Trophoblast cell (in vitro differentiated cells and primary cell): ENCODE measurements around the gene TWSG1.

Experiments
- DNase-seq, 2 donors: peaks; one replicate each; pipeline ENCODE4 v3.0.0-alpha.2; 2016
- H2AFZ ChIP-seq: 2 replicates; pipeline ENCODE4 v1.6.1; 2013; ENCODE audit warnings: low read length, moderate library complexity, mild to moderate bottlenecking; ENCODE audit not compliant: insufficient read depth, poor library complexity
- H2AK5ac ChIP-seq: 2 replicates; pipeline ENCODE4 v1.6.1; 2013; ENCODE audit warnings: mild to moderate bottlenecking, low read length
- H2BK120ac ChIP-seq: 2 replicates; pipeline ENCODE4 v1.6.1; 2013; ENCODE audit warnings: low read length, mild to moderate bottlenecking, moderate library complexity; ENCODE audit not compliant: insufficient read depth, poor library complexity
- H2BK12ac ChIP-seq: 2 replicates; pipeline ENCODE4 v1.6.1; 2013; ENCODE audit warnings: mild to moderate bottlenecking, low read length, moderate library complexity
- H2BK5ac ChIP-seq: 2 replicates; pipeline ENCODE4 v1.6.1; 2013; ENCODE audit warnings: low read length, low read depth, moderate library complexity, mild to moderate bottlenecking; ENCODE audit not compliant: poor library complexity
- H3K14ac ChIP-seq: 2 replicates; pipeline ENCODE4 v1.6.1; 2013; ENCODE audit warnings: mild to moderate bottlenecking, low read length
- H3K18ac ChIP-seq: 2 replicates; pipeline ENCODE4 v1.6.1; 2013; ENCODE audit warnings: mild to moderate bottlenecking, low read length
- H3K23ac ChIP-seq: 2 replicates; pipeline ENCODE4 v1.6.1; 2013; ENCODE audit warnings: low read length
- H3K27ac ChIP-seq: 2 replicates; pipeline ENCODE4 v1.5.1; 2013; ENCODE audit warnings: low read depth, mild to moderate bottlenecking, inconsistent platforms, low read length, moderate library complexity
- H3K27me3 ChIP-seq: 2 replicates; pipeline ENCODE4 v1.6.1; 2013; ENCODE audit warnings: inconsistent platforms, mild to moderate bottlenecking, low read length, moderate library complexity; ENCODE audit not compliant: insufficient read depth
- H3K36me3 ChIP-seq, 2 experiments: 1 replicate in 1 of 2; 2 replicates in 1 of 2; pipeline ENCODE4 v1.6.1; 2013; ENCODE audit warnings: low read length in 2 of 2, mild to moderate bottlenecking in 2 of 2, moderate library complexity in 1 of 2; ENCODE audit not compliant: insufficient read depth in 2 of 2, control insufficient read depth in 1 of 2
- H3K4ac ChIP-seq: 2 replicates; pipeline ENCODE4 v1.6.1; 2013; ENCODE audit warnings: low read depth, mild to moderate bottlenecking, low read length, moderate library complexity
- H3K4me1 ChIP-seq, 2 experiments: 1 replicate in 1 of 2; 2 replicates in 1 of 2; pipeline ENCODE4 v1.6.1; 2013; ENCODE audit warnings: low read length in 2 of 2, mild to moderate bottlenecking in 2 of 2, moderate library complexity in 1 of 2; ENCODE audit not compliant: insufficient read depth in 2 of 2, control insufficient read depth in 1 of 2
- H3K4me2 ChIP-seq: 2 replicates; pipeline ENCODE4 v1.6.1; 2013; ENCODE audit warnings: inconsistent platforms, mild to moderate bottlenecking, low read length, moderate library complexity
- H3K4me3 ChIP-seq: 2 replicates; pipeline ENCODE4 v1.5.1; 2013; ENCODE audit warnings: mild to moderate bottlenecking, low read depth, low read length, inconsistent platforms
- H3K79me1 ChIP-seq: one replicate; pipeline ENCODE4 v1.6.1; 2013; ENCODE audit warnings: low read length
- H3K79me2 ChIP-seq: 2 replicates; pipeline ENCODE4 v1.6.1; 2013; ENCODE audit warnings: low read length, mild to moderate bottlenecking; ENCODE audit not compliant: control insufficient read depth, insufficient read depth, poor library complexity
- H3K9ac ChIP-seq: 2 replicates; pipeline ENCODE4 v1.6.1; 2013; ENCODE audit warnings: mild to moderate bottlenecking, low read length
- H3K9me3 ChIP-seq: 2 replicates; pipeline ENCODE4 v1.6.1; 2013; ENCODE audit warnings: low read depth, mild to moderate bottlenecking, control low read depth, inconsistent platforms, low read length; ENCODE audit not compliant: insufficient read depth
- H4K12ac ChIP-seq: 2 replicates; pipeline ENCODE4 v1.6.1; 2013; ENCODE audit warnings: low read depth, mild to moderate bottlenecking, low read length, moderate library complexity
- H4K8ac ChIP-seq: 2 replicates; pipeline ENCODE4 v1.6.1; 2013; ENCODE audit warnings: low read depth, mild to moderate bottlenecking, low read length, moderate library complexity
- H4K91ac ChIP-seq: one replicate; pipeline ENCODE4 v1.6.1; 2013; ENCODE audit warnings: low read depth, mild to moderate bottlenecking, low read length, moderate library complexity
- WGBS: extraction: QIAGEN DNeasy Blood & Tissue Kit; methylation state at CpG from one replicate; pipeline ENCODE4 v1.1.7; 2013; ENCODE audit warnings: missing lambda C conversion rate; ENCODE audit not compliant: insufficient read length, insufficient coverage; ENCODE audit errors: extremely low coverage; 5-methylcytosine and 5-hydroxymethylcytosine counted together

Gene TWSG1

GRCh38 chr18:9297007-9297393 is 37.6 kb upstream of the TWSG1 start:
- H4K91ac ChIP-seq = no peak overlapping the region
- H2BK120ac ChIP-seq = no peak overlapping the region
- no peak overlapping the region for H4K8ac ChIP-seq
- H3K23ac ChIP-seq = no peak overlapping the region
- no peaks in the 10 kb centered on the region for H3K27me3 ChIP-seq
- no peak overlapping the region for H3K18ac ChIP-seq
- no peak overlapping the region for H3K4me2 ChIP-seq
- no peaks in the 10 kb centered on the region for H3K4me1 ChIP-seq
- H3K9me3 ChIP-seq = peaks cover 15% of the 10 kb centered on the region
- DNase-seq = no peak
- no peaks in the 10 kb centered on the region for H3K36me3 ChIP-seq
- H3K14ac ChIP-seq = no peak overlapping the region
- H2BK5ac ChIP-seq = no peak overlapping the region
- H3K79me1 ChIP-seq = no peaks in the 10 kb centered on the region
- no CpG with 5 or more reads among the region's 24 CpGs for WGBS
- H3K4me3 ChIP-seq = no peak overlapping the region
- no peak overlapping the region for H2AFZ ChIP-seq
- H2AK5ac ChIP-seq = no peak overlapping the region
- no peak overlapping the region for H2BK12ac ChIP-seq
- no peak overlapping the region for H3K27ac ChIP-seq
- no peaks in the 10 kb centered on the region for H3K79me2 ChIP-seq
- no peak overlapping the region for H4K12ac ChIP-seq
- no peak overlapping the region for H3K9ac ChIP-seq
- H3K4ac ChIP-seq = no peak overlapping the region

GRCh38 chr18:9304388-9305070 is 30.0 kb upstream of the TWSG1 start:
- H3K4me2 ChIP-seq = no peak overlapping the region
- H3K23ac ChIP-seq = no peak overlapping the region
- H2AK5ac ChIP-seq = no peak overlapping the region
- H4K8ac ChIP-seq = no peak overlapping the region
- no peaks in the 10 kb centered on the region for H3K4me1 ChIP-seq
- H3K27me3 ChIP-seq = no peaks in the 10 kb centered on the region
- no peaks in the 10 kb centered on the region for H3K79me1 ChIP-seq
- H3K27ac ChIP-seq = no peak overlapping the region
- H3K4ac ChIP-seq = no peak overlapping the region
- H2BK12ac ChIP-seq = no peak overlapping the region
- no peaks in the 10 kb centered on the region for H3K36me3 ChIP-seq
- no peak overlapping the region for H2BK5ac ChIP-seq
- no peak overlapping the region for H3K9ac ChIP-seq
- no peak overlapping the region for H2BK120ac ChIP-seq
- no peaks in the 10 kb centered on the region for H3K79me2 ChIP-seq
- no peak overlapping the region for H3K14ac ChIP-seq
- H3K9me3 ChIP-seq = peaks cover 2% of the 10 kb centered on the region
- H4K12ac ChIP-seq = no peak overlapping the region
- no peak overlapping the region for H3K4me3 ChIP-seq
- DNase-seq = peak; percentile 45 to 75
- H4K91ac ChIP-seq = no peak overlapping the region
- H3K18ac ChIP-seq = no peak overlapping the region
- H2AFZ ChIP-seq = no peak overlapping the region
- no CpG with 5 or more reads among the region's 6 CpGs for WGBS

- no peak overlapping the region for H2BK120ac ChIP-seq
- no peak overlapping the region for H3K4me3 ChIP-seq
- no peak overlapping the region for H3K27ac ChIP-seq
- H3K14ac ChIP-seq = no peak overlapping the region
- no peaks in the 10 kb centered on the region for H3K79me1 ChIP-seq
- no peak overlapping the region for H2BK12ac ChIP-seq
- H3K36me3 ChIP-seq = no peaks in the 10 kb centered on the region
- no peak for DNase-seq
- H3K4me1 ChIP-seq = no peaks in the 10 kb centered on the region
- no peak overlapping the region for H3K18ac ChIP-seq
- H3K9me3 ChIP-seq = no peaks in the 10 kb centered on the region
- no peak overlapping the region for H3K4me2 ChIP-seq
- no peak overlapping the region for H2BK5ac ChIP-seq
- no peaks in the 10 kb centered on the region for H3K27me3 ChIP-seq
- no peak overlapping the region for H4K91ac ChIP-seq
- H3K9ac ChIP-seq = no peak overlapping the region
- H3K79me2 ChIP-seq = no peaks in the 10 kb centered on the region
- H4K8ac ChIP-seq = no peak overlapping the region
- no peak overlapping the region for H2AK5ac ChIP-seq
- H3K23ac ChIP-seq = no peak overlapping the region
- H4K12ac ChIP-seq = no peak overlapping the region
- no CpG with 5 or more reads among the region's 1 CpG for WGBS
- H2AFZ ChIP-seq = no peak overlapping the region
- H3K4ac ChIP-seq = no peak overlapping the region
Measured at GRCh38 chr18:9319333-9319732, 15.2 kb upstream of the TWSG1 start.

GRCh38 chr18:9321017-9321452 is 13.5 kb upstream of the TWSG1 start:
- H2AFZ ChIP-seq = no peak overlapping the region
- H3K4me2 ChIP-seq = no peak overlapping the region
- no peak overlapping the region for H4K91ac ChIP-seq
- H3K36me3 ChIP-seq = no peaks in the 10 kb centered on the region
- H3K9me3 ChIP-seq = no peaks in the 10 kb centered on the region
- no peak overlapping the region for H4K8ac ChIP-seq
- DNase-seq = peak in 1 of 2 donors; percentile 15
- no peak overlapping the region for H3K27ac ChIP-seq
- H2BK12ac ChIP-seq = no peak overlapping the region
- H3K4me3 ChIP-seq = no peak overlapping the region
- H3K27me3 ChIP-seq = no peaks in the 10 kb centered on the region
- no peak overlapping the region for H3K14ac ChIP-seq
- no peaks in the 10 kb centered on the region for H3K4me1 ChIP-seq
- WGBS = no CpG with 5 or more reads among the region's 4 CpGs
- H2AK5ac ChIP-seq = no peak overlapping the region
- H3K79me1 ChIP-seq = no peaks in the 10 kb centered on the region
- H4K12ac ChIP-seq = no peak overlapping the region
- no peak overlapping the region for H3K18ac ChIP-seq
- H3K23ac ChIP-seq = no peak overlapping the region
- no peaks in the 10 kb centered on the region for H3K79me2 ChIP-seq
- no peak overlapping the region for H3K4ac ChIP-seq
- H3K9ac ChIP-seq = no peak overlapping the region
- H2BK5ac ChIP-seq = no peak overlapping the region
- no peak overlapping the region for H2BK120ac ChIP-seq
